Muscle of arm (tissue), 12 donors: Measurements from ENCODE around the gene LGALS9B. TPM values are rescaled to one million over a fixed set of nuclear protein-coding genes. Genes with fewer than 3 reads are reported as not detected.
"Not testable (repeated sequence)": the region's sequence is repeated elsewhere in the genome, so short reads cannot be mapped to it uniquely, and the experiment has no call there.

Experiments used
- DNase-seq: peaks from one replicate; pipeline ENCODE4 v3.0.0-alpha.2; 2013
- polyA plus RNA-seq, 12 donors: library from polyadenylated mRNA; unstranded; fragments of 120-200 nt; gene quantifications; one replicate each; pipeline ENCODE4 v1.2.1, GENCODE V29; 2013; ENCODE audit not compliant: insufficient read length in 12 of 12

Gene LGALS9B
- polyA plus RNA-seq, 12 donors: 0.69 TPM; not detected in 11

- not testable (repeated sequence) for DNase-seq
These were observed 50.9 kb downstream of the LGALS9B start for GRCh38 chr17:20416381-20416911.

GRCh38 chr17:20415479-20415878 is 51.9 kb downstream of the LGALS9B start:
- not testable (repeated sequence) for DNase-seq

- not testable (repeated sequence) for DNase-seq
These were observed 65.9 kb downstream of the LGALS9B start for GRCh38 chr17:20401306-20402022.

- DNase-seq: not testable (repeated sequence)
These were observed 66.6 kb downstream of the LGALS9B start for GRCh38 chr17:20400559-20401305.

Other genes starting within 250 kb of the LGALS9B start
- not detected for gene CDRT15L2, start 112.2 kb upstream of the LGALS9B start, polyA plus RNA-seq